Body of pancreas (tissue), 4 donors: Measurements from ENCODE around the gene BCOR. TPM values are rescaled to one million over a fixed set of nuclear protein-coding genes. Genes with fewer than 3 reads are reported as not detected.
A peak's percentile ranks its signal among the peaks of the same experiment; 100 is the strongest.

ENCODE experiments used
- ATAC-seq: fragments of 150-250 bp; one replicate; pipeline ENCODE4 v1.9.1; 2016
- DNase-seq, 4 donors: peaks; one replicate each; pipeline ENCODE4 v3.0.0-alpha.2; 2019
- H3K27ac ChIP-seq, 4 donors: fragments of 200-600 bp; sonication (generic); 1 replicate in 3 of 4; 2 replicates in 1 of 4; pipeline versions ENCODE4 v1.5.1 to v1.6.1; 2016 to 2019; ENCODE audit warnings: mild to moderate bottlenecking in 1 of 4, mixed read lengths in 1 of 4, moderate library complexity in 1 of 4
- H3K27me3 ChIP-seq, 2 donors: fragments of 200-600 bp; sonication (generic); one replicate each; pipeline ENCODE4 v1.6.0; 2016; ENCODE audit warnings: mild to moderate bottlenecking in 1 of 2
- H3K36me3 ChIP-seq, 2 donors: fragments of 200-600 bp; sonication (generic); replicated peaks in 1 of 2; 2 replicates each; pipeline ENCODE4 v1.5.1; 2016; ENCODE audit warnings: low read depth in 2 of 2; ENCODE audit not compliant: insufficient read depth in 1 of 2
- H3K4me1 ChIP-seq: fragments of 200-600 bp; sonication (generic); one replicate; pipeline ENCODE4 v1.6.0; 2016
- H3K4me3 ChIP-seq, 2 donors: fragments of 200-600 bp; sonication (generic); 1 replicate in 1 of 2; 2 replicates in 1 of 2; pipeline ENCODE4 v1.5.1; 2016 to 2019
- H3K9me3 ChIP-seq, 3 donors: fragments of 200-600 bp; sonication (generic); 1 replicate in 2 of 3; 2 replicates in 1 of 3; pipeline ENCODE4 v1.5.1; 2016
- POLR2A ChIP-seq, 3 donors: fragments of 450-650 bp; IDR thresholded peaks; one replicate each; pipeline ENCODE4 v1.6.1; 2016; ENCODE audit warnings: antibody characterized with exemption in 3 of 3, mild to moderate bottlenecking in 2 of 3
- WGBS, 2 donors: methylation state at CpG; one replicate each; pipeline ENCODE4 v1.1.5; 2017; 5-methylcytosine and 5-hydroxymethylcytosine counted together
- intact Hi-C: fragments of 100-400 bp; cut with DNase I; formaldehyde crosslinking; loops from one replicate; pipeline ENCODE4 v1.15.1; 2023
- total RNA-seq, 2 donors: library from RNA; depleted of rRNA; stranded (reverse); fragments of >200 nt; gene quantifications; one replicate each; pipeline ENCODE4 v1.1.0, GENCODE V29; 2016
- TF ChIP-seq, protein P1 (sequence below), 7 experiments: fragments of 450-650 bp in 4 of 7; fragments of 200-600 bp in 3 of 7; sonication (generic) in 3 of 7; IDR thresholded peaks; one replicate each; pipeline ENCODE4 v1.5.1; 2016 to 2019; ENCODE audit warnings: antibody characterized with exemption in 7 of 7

Gene BCOR
- total RNA-seq, 2 donors from 2014 or later, result 13.2 to 23.6 TPM

GRCh38 chrX:40102393-40103381, 4.9 kb upstream of the BCOR start:
- Histone ChIP-seq H3K36me3 (no peaks in the 10 kb centered on the region), H3K27me3 (no peaks in the 10 kb centered on the region), H3K4me1 (peaks cover 40% of the 10 kb centered on the region), H3K9me3 (no peaks in the 10 kb centered on the region), H3K4me3 (no peak overlapping the region), H3K27ac (no peak overlapping the region)
- intact Hi-C loops, result no loop called here
- 88 to 90% methylated on average over 16 to 35 of the region's 65 CpGs for WGBS, 2 donors
- no peak for DNase-seq
- TF ChIP-seq POLR2A (IDR thresholded peaks at IDR 0.05), result no peak
- TF ChIP-seq, protein P1, sequence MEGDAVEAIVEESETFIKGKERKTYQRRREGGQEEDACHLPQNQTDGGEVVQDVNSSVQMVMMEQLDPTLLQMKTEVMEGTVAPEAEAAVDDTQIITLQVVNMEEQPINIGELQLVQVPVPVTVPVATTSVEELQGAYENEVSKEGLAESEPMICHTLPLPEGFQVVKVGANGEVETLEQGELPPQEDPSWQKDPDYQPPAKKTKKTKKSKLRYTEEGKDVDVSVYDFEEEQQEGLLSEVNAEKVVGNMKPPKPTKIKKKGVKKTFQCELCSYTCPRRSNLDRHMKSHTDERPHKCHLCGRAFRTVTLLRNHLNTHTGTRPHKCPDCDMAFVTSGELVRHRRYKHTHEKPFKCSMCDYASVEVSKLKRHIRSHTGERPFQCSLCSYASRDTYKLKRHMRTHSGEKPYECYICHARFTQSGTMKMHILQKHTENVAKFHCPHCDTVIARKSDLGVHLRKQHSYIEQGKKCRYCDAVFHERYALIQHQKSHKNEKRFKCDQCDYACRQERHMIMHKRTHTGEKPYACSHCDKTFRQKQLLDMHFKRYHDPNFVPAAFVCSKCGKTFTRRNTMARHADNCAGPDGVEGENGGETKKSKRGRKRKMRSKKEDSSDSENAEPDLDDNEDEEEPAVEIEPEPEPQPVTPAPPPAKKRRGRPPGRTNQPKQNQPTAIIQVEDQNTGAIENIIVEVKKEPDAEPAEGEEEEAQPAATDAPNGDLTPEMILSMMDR (IDR thresholded peaks at IDR 0.05), result no peak
- no peak for ATAC-seq

DNA sequence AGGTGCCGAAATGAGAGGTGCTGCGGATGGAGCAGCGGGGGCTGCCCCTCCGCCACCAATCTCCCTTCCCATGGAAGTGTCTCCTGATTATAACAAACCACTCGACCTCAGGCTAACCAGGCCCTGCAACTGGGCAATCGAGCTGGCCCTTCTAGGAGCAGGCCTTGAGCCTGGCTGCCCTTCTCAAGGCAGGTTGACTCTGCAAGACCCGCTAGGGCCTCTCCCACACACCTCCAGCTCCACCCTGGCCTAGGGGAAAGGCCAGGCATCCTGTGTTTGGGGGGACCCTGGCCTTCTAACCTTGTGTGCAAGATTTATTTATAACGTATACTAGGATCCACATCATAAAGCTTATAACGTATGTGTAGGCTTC, 3.7 kb upstream of the BCOR start:
- Histone ChIP-seq H3K4me1 (peaks cover 28% of the 10 kb centered on the region), H3K27me3 (no peaks in the 10 kb centered on the region), H3K9me3 (no peaks in the 10 kb centered on the region), H3K36me3 (no peaks in the 10 kb centered on the region), H3K27ac (no peak overlapping the region), H3K4me3 (no peak overlapping the region)
- ATAC-seq (no peak), DNase-seq (no peak)
- intact Hi-C loops, result no loop called here
- no peak for TF ChIP-seq POLR2A (IDR thresholded peaks at IDR 0.05)
- 89 to 90% methylated on average over 5 to 6 of the region's 9 CpGs for WGBS, 2 donors

- Histone ChIP-seq H3K27me3 (no peaks in the 10 kb centered on the region), H3K27ac (peak overlapping the region in 3 of 4 donors; percentile 89 to 94 (median 90)), H3K36me3 (no peaks in the 10 kb centered on the region), H3K9me3 (no peaks in the 10 kb centered on the region), H3K4me1 (peaks cover 28% of the 10 kb centered on the region), H3K4me3 (no peak overlapping the region)
- no peak for DNase-seq
- 79 to 83% methylated on average over 16 to 29 of the region's 31 CpGs for WGBS, 2 donors
- no peak for TF ChIP-seq POLR2A (IDR thresholded peaks at IDR 0.05)
- TF ChIP-seq, protein P1 (IDR thresholded peaks at IDR 0.05), result no peak
- intact Hi-C loops, result no loop called here
- ATAC-seq, result no peak
Observed at GRCh38 chrX:40100537-40101429, 3.0 kb upstream of the BCOR start.

DNA sequence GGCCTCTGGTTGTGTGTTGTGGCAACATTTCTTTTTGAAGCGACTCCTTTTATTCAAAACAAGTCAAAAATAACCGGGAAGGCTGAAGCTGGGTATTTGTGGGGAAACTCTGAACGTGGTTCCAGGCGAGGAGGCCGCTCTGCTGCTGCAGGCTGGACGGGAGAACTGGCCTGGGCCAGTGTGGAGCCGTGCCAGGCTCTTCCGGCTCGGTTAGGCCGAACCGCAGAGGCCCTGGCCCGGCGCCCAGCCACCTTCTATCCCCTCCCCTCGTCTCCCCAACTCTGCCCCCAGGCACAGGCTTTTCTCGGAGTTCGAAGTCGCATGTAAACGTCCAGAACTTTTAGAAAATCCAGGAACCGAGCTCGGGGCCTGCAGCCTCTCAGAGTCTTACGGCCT, 2.4 kb upstream of the BCOR start:
- intact Hi-C loops, result no loop called here
- no peaks in the 10 kb centered on the region for H3K27me3 ChIP-seq
- H3K27ac ChIP-seq, result peak overlapping the region in 3 of 4 donors; percentile 89 to 94 (median 90)
- peaks cover 24% of the 10 kb centered on the region for H3K4me1 ChIP-seq
- ATAC-seq, result no peak
- no peak overlapping the region for H3K4me3 ChIP-seq
- peak in 2 of 4 donors; percentile 35 to 41 for DNase-seq
- no peak for TF ChIP-seq POLR2A (IDR thresholded peaks at IDR 0.05)
- TF ChIP-seq, protein P1 (IDR thresholded peaks at IDR 0.05), result no peak
- 23 to 37% methylated on average over 5 to 15 of the region's 21 CpGs for WGBS, 2 donors
- H3K36me3 ChIP-seq, result no peaks in the 10 kb centered on the region
- no peaks in the 10 kb centered on the region for H3K9me3 ChIP-seq
